Ovary (tissue), 3 donors: Measurements from ENCODE around the gene COX6B2.

ENCODE experiments used
- EP300 ChIP-seq: sonication (generic); formaldehyde crosslinking; IDR thresholded peaks from one replicate; pipeline ENCODE4 v1.6.1; 2017; ENCODE audit warnings: antibody characterized with exemption
- POLR2A ChIP-seq: fragments of 450-650 bp; IDR thresholded peaks from one replicate; pipeline ENCODE4 v1.6.1; 2017; ENCODE audit warnings: antibody characterized with exemption, mild to moderate bottlenecking, moderate library complexity
- TF ChIP-seq, protein P1 (sequence below), 3 donors: fragments of 450-650 bp in 2 of 3; fragments of 200-600 bp in 1 of 3; IDR thresholded peaks; one replicate each; pipeline versions ENCODE4 v1.5.1 to v1.8.0; 2016 to 2022; ENCODE audit warnings: antibody characterized with exemption in 3 of 3, mild to moderate bottlenecking in 1 of 3
- donor health status: DM: no; HTN: no; CAD: no.

DNA sequence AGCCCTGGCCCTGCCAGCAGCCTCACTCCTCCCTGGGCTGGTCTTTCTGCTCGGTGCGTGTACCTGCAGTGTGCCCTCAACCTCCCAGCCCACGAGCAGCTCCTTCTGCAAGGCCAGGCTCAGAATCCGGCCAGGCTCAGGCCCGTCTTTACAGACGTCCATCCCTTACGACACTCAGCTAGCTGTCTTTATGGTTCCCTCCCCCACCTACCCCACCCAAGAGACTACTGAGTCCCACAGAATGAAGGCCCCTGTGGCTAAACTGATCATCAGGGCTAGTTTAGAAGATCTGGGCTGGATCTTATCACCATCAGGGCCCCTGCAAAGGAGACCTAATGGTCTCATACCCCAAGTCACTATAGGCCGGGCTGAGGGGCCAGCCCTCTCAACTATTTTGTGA, 40.1 kb downstream of the COX6B2 start:
- TF ChIP-seq, protein P1, sequence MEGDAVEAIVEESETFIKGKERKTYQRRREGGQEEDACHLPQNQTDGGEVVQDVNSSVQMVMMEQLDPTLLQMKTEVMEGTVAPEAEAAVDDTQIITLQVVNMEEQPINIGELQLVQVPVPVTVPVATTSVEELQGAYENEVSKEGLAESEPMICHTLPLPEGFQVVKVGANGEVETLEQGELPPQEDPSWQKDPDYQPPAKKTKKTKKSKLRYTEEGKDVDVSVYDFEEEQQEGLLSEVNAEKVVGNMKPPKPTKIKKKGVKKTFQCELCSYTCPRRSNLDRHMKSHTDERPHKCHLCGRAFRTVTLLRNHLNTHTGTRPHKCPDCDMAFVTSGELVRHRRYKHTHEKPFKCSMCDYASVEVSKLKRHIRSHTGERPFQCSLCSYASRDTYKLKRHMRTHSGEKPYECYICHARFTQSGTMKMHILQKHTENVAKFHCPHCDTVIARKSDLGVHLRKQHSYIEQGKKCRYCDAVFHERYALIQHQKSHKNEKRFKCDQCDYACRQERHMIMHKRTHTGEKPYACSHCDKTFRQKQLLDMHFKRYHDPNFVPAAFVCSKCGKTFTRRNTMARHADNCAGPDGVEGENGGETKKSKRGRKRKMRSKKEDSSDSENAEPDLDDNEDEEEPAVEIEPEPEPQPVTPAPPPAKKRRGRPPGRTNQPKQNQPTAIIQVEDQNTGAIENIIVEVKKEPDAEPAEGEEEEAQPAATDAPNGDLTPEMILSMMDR (IDR thresholded peaks at IDR 0.05): no peak
- no peak for TF ChIP-seq POLR2A
- TF ChIP-seq EP300: no peak
